Stimulated activated CD4-positive, alpha-beta T cell treated with anti-CD3 and anti-CD28 coated beads, Interleukin-12 subunit alpha, Interleukin-12 subunit beta, amount 100 ng/mL, for 48 hours (primary cell): ENCODE measurements around the gene COX6A2.
"Not testable (repeated sequence)": the region's sequence is repeated elsewhere in the genome, so short reads cannot be mapped to it uniquely, and the experiment has no call there.

ENCODE experiments used
- DNase-seq, 3 donors: peaks; one replicate each; pipeline ENCODE4 v3.0.0-alpha.2; 2020; ENCODE audit warnings: low read depth in 2 of 3, low spot score in 1 of 3

The COX6A2 gene

GRCh38 chr16:31461921-31462804 is 34.0 kb upstream of the COX6A2 start:
- DNase-seq: no peak

DNA sequence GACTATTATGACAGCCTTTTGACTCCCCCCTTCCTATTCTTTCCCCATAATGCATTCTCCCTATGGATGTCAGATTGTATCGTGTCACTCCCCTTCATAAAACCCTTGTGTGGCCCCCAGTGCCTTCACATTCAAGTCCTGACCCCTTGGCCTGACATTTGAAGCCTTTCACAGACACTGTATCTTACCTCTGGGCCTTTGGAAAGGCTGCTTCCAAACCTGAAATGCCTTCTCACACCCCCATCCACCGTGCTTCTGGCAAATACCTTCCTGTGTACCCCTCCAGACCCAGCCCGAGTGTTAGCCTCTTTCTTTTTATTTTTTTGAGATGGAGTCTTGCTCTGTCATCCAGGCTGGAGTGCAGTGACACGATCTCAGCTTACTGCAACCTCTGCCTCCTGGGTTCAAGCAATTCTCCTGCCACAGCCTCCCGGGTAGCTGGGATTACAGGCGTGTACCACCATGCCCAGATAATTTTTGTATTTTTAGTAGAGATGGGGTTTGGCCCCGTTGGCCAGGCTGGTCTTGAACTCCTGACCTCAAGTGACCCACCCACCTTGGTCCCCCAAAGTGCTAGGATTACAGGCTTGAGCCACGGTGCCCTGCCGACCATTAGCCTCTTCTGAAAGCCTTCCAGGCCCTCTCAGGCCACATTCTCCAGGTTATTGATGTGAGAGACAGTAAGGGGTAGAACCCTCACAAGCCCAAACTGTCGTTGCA is 33.2 kb upstream of the COX6A2 start:
- no peak for DNase-seq

GRCh38 chr16:31460582-31461002 is 32.4 kb upstream of the COX6A2 start:
- no peak for DNase-seq

GRCh38 chr16:31459687-31460581 is 31.8 kb upstream of the COX6A2 start:
- DNase-seq: peak; percentile 98 to 100 (median 100)

DNA sequence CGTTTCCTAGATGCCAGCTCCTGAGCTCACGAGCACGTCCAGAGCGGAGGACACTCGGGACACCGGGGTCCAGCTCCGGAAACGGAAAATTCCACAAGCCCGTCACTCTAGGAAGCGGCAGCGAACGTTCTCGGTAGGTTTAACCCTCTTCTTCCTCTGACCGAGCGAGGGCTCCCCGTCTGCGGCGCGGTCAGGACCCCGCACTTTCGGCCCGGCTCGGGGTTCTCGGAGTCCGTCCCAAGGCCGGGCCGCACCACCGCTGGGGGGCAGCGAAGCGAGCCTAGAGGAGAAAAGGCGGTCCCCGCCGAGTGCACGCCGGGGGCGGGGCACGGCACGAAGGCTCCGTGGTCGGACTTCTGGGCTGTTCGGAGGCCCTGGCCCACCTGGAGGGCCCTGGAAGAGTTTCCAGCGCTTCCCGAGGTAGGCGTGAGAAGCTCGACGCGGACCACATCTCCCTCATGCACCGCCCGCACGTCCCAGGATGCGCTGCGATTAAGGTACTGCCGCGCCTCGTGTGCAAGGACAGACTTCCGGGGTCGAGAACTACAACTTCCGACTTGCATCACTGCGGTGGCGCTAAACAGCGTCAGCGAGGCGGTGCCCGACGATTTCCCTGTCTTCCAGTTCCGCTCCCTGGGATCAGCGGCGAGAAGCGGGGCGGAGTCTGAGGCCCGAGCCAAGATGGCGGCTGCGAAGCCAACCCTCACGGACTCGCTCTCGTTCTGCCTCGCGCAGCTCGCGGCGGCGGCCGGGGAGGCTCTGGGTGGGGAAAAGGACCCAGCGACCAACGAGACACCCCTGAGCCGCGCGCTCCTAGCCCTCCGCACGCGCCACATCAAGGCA is 30.9 kb upstream of the COX6A2 start, which contains the start of gene ARMC5:
Gene ARMC5 (plus strand): TSS at position 658 of the 843 bp plus-strand sequence. CDS start 24 bp downstream, at position 682.
- DNase-seq: peak; percentile 92 to 96 (median 96)

DNA sequence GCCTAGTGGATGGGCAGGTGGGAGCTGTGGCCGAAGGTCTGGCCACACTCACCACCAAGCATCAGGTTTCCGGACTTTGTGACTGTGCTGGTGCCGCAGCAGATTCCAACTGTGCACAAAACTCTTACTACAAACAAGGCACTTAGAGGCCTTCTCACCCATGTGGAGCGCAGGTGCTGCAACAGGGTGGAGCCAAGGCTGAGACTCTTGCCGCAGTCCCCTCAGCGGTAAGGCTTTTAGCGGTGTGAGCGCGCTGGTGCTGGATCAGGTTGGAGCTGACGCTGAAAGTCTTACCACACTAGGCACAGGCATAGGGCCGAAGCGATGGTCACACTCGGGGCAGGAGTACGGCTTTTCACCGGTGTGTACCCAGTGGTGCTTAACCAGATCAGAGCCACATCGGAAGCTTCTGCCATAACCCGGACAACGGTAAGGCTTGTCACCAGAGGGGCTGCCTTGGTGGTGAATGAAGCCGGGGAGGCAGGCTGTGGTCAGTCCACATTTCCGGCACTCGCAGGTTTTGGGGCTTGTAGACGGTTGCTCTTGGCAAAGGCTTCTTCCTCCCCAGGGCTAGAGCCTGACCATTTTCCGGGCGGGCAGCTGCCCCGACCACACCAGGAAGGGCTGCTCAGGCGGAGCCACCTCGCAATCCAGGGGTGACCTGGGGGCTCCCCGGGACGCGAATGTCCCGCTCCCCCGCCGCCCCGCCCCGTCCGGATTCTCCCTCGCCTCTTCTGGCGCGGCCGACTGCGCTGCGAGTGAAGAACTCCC is 30.1 kb upstream of the COX6A2 start:
- DNase-seq: no peak

GRCh38 chr16:31456988-31457360 is 28.8 kb upstream of the COX6A2 start:
- DNase-seq: no peak

- no peak for DNase-seq
These were observed 27.6 kb upstream of the COX6A2 start for GRCh38 chr16:31455601-31456314.

- no peak for DNase-seq
These were observed 25.4 kb upstream of the COX6A2 start for GRCh38 chr16:31453255-31454204.

GRCh38 chr16:31452631-31453106 is 24.5 kb upstream of the COX6A2 start:
- DNase-seq: no peak

DNA sequence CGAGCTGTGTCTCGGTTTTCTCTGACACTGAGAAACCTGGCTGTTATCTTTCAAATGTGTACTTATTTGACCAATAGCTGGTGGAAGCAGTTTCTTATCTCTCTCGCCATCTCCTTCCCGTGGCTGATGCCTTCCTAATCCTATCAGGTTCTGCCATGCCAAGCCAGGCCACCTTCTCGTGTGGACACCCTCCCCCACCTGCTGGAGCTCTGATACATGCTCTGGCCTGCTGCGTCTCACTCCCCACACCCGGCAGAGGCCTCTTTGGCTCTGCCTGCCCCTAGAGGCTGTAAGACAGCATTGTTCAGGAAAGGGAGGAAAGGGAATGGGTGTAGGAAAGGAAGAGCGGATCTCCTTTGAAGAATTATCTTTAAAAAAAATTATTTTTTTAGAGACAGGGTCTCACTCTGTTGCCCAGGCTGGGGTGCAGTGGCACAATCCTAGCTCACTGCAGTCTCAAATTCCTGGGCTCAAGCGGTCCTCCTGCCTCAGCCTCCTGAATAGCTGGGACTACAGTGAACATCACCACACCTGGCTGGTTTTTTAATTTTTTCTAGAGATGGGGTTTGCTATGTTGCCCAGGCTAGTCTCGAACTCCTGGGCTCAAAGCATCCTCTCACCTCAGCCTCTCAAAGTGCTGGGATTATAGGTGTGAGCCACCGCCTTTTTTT is 23.7 kb upstream of the COX6A2 start:
- DNase-seq: no peak

DNA sequence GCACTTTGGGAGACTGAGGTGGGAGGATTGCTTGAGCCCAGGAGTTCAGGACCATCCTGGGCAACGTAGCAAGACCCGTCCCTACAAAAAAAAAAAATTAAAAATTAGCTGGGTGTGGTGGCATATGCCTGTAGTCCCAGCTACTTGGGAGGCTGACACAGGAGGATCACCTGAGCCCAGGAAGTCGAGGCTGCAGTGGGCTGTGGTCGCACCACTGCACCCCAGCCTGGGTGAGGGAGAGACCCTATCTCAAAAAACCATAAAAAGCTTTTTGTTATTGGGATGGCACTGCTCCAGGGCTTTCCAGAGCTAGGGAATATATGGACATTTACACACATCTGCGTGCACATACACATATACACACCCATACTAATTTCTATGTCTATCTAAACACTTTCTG is 23.0 kb upstream of the COX6A2 start:
- DNase-seq: no peak

DNA sequence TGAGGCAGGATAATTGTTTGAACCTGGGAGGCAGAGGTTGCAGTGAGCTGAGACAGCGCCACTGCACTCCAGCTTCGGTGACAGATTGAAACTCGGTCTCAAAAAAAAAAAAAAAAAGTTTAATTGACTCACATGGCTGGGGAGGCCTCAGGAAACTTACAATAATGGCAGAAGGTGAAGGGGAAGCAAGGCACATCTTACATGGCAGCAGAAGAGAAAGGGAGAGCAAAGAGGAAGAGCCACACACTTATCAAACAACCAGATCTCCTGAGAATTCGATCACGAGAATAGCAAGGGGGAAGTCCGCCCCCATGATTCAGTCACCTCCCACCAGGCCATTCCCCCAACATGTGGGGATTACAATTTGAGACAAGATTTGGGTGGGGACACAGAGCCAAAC is 17.8 kb upstream of the COX6A2 start:
- not testable (repeated sequence) for DNase-seq

DNA sequence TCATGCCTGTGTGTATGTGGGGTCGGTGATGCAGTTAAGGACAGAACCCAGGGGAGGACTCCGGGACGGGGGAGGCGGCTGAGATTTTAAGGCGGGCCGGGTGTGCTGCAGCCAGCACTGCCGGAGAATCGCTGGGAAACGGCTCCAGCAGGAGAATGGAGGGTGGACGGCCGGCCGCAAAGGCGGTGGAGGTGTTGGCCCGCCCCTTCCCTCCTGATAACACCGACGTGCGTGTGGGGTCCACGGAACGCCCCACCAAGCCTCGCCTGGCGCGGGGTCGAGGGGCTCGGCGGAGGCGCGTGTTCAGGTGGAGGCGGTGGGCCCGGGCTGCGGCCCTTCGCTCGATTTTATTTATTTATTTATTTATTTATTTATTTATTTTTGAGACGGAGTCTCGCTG is 13.8 kb upstream of the COX6A2 start:
- no peak for DNase-seq

GRCh38 chr16:31440516-31441184 is 12.5 kb upstream of the COX6A2 start:
- DNase-seq: no peak

GRCh38 chr16:31439519-31439918 is 11.4 kb upstream of the COX6A2 start:
- DNase-seq: no peak

- DNase-seq: not testable (repeated sequence)
These were observed 10.9 kb upstream of the COX6A2 start for GRCh38 chr16:31439023-31439422.
